ENCODE measurements around the gene BCO2. TPM values are rescaled to one million over a fixed set of nuclear protein-coding genes. Genes with fewer than 3 reads are reported as not detected.
A peak's percentile ranks its signal among the peaks of the same experiment; 100 is the strongest.

BCO2 gene
- total RNA-seq, 1 donor from 2014 or later: not detected

DNA sequence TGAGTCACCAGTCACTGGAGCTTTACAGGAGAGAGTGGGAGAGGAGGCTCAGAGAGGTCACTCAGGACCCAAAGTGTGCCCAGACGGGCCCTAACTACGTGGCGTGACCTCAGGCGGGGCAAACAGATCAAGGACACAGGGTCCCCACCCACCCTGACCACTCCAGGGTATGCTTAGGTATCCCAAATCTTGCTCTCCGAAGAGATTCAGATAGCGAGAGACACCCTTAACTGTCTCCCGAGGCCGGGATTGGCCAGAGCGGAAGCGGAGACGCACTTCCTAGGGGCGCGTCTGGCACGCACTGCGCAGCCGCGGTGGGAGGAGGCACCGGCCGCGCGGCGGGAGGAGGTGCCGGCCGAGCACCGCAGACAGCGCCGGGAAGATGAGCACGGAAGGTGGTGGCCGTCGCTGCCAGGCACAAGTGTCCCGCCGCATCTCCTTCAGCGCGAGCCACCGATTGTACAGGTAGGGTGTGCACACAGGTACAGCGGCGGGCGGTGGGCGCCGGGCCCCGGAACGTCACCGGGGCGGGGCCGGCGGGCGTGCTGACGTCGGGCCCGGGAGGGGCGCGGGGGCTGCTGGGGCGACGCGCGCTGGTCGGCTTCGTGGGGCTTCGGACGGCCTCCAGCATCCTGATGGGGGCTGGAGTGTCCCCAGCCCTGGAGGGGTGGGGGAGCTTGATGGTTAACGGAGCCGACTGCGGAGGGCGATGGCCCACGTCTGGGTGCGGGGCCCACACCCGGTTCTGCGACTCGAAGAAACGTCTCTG, 50.9 kb downstream of the BCO2 start, which contains the start of gene PTS:
TSS of gene PTS (plus strand) at position 367 of the 769 bp plus-strand sequence. CDS start at position 383, 16 bp downstream.
- no peaks in the 10 kb centered on the region for H4K20me1 ChIP-seq (ENCODE audit: low read depth)
- H3K27ac Mint-ChIP-seq: peak within 1 kb of the TSS; percentile 90

GRCh38 chr11:112226831-112227401, 51.6 kb downstream of the BCO2 start:
- peak overlapping the region; percentile 39 for H3K9ac ChIP-seq
- no peaks in the 10 kb centered on the region for H3F3A ChIP-seq (ENCODE audit: low read depth)
- Mint-ChIP-seq H3K27ac (peak overlapping the region; percentile 88), H3K27me3 (ENCODE audit: insufficient read depth, low read depth) (peaks cover 3% of the 10 kb centered on the region), H3K4me1 (peaks cover 15% of the 10 kb centered on the region), H3K36me3 (peaks cover 8% of the 10 kb centered on the region), H3K9me3 (no peaks in the 10 kb centered on the region), H3K4me3 (peak overlapping the region; percentile 93)
- H2AFZ ChIP-seq (replicated peaks): peak overlapping the region; percentile 79
- peak; percentile 15 for DNase-seq (ENCODE audit: low spot score)
- H3K27ac ChIP-seq: no peak overlapping the region
- H3K4me1 ChIP-seq: peaks cover 10% of the 10 kb centered on the region
- H4K20me1 ChIP-seq (ENCODE audit: low read depth): no peaks in the 10 kb centered on the region
- H3K27me3 ChIP-seq: peaks cover 18% of the 10 kb centered on the region
- H3K36me3 ChIP-seq: no peaks in the 10 kb centered on the region
- TF ChIP-seq EZH2phosphoT487 (IDR thresholded peaks at IDR 0.05) (no peak), EZH2 (IDR thresholded peaks at IDR 0.05) (no peak), CTCF (IDR thresholded peaks at IDR 0.05) (peak; percentile 3)
- H3K4me2 ChIP-seq: peak overlapping the region; percentile 85
- peak overlapping the region; percentile 64 for H3K4me3 ChIP-seq
- H3K79me2 ChIP-seq (ENCODE audit: low read depth): peaks cover 32% of the 10 kb centered on the region
- no peaks in the 10 kb centered on the region for H3K9me3 ChIP-seq (ENCODE audit: low read depth)

More for the DNA sequence above, 50.9 kb downstream of the BCO2 start, which contains the start of gene PTS:
- H3K27me3 Mint-ChIP-seq (ENCODE audit: insufficient read depth, low read depth): peaks cover 3% of the 10 kb centered on the region
- Histone ChIP-seq H2AFZ (replicated peaks) (peak within 1 kb of the TSS; percentile 79), H3K27me3 (peaks cover 18% of the 10 kb centered on the region), H3K4me3 (peak within 1 kb of the TSS; percentile 64), H3K9ac (peak within 1 kb of the TSS; percentile 39), H3K4me2 (peak within 1 kb of the TSS; percentile 85), H3K79me2 (ENCODE audit: low read depth) (peaks cover 32% of the 10 kb centered on the region), H3K9me3 (ENCODE audit: low read depth) (no peaks in the 10 kb centered on the region), H3K36me3 (no peaks in the 10 kb centered on the region), H3K27ac (no peak within 1 kb of the TSS), H3F3A (ENCODE audit: low read depth) (no peaks in the 10 kb centered on the region), H3K4me1 (peaks cover 10% of the 10 kb centered on the region)
- peak within 1 kb of the TSS; percentile 93 for H3K4me3 Mint-ChIP-seq
- H3K4me1 Mint-ChIP-seq: peaks cover 15% of the 10 kb centered on the region
- DNase-seq (ENCODE audit: low spot score): peak; percentile 94
- H3K36me3 Mint-ChIP-seq: peaks cover 8% of the 10 kb centered on the region
- no peaks in the 10 kb centered on the region for H3K9me3 Mint-ChIP-seq
- TF ChIP-seq EZH2 (IDR thresholded peaks at IDR 0.05) (no peak), CTCF (IDR thresholded peaks at IDR 0.05) (no peak)

GRCh38 chr11:112227471-112227870, 52.2 kb downstream of the BCO2 start:
- H3K27ac ChIP-seq: no peak overlapping the region
- H2AFZ ChIP-seq (replicated peaks): no peak overlapping the region
- no peaks in the 10 kb centered on the region for H3K9me3 Mint-ChIP-seq
- peak overlapping the region; percentile 93 for H3K4me3 Mint-ChIP-seq
- peak overlapping the region; percentile 85 for H3K4me2 ChIP-seq
- H3K27me3 ChIP-seq: peaks cover 18% of the 10 kb centered on the region
- no peaks in the 10 kb centered on the region for H3F3A ChIP-seq (ENCODE audit: low read depth)
- no peak for DNase-seq (ENCODE audit: low spot score)
- peaks cover 32% of the 10 kb centered on the region for H3K79me2 ChIP-seq (ENCODE audit: low read depth)
- peak overlapping the region; percentile 39 for H3K9ac ChIP-seq
- no peaks in the 10 kb centered on the region for H3K9me3 ChIP-seq (ENCODE audit: low read depth)
- peaks cover 10% of the 10 kb centered on the region for H3K4me1 ChIP-seq
- H3K4me1 Mint-ChIP-seq: peaks cover 15% of the 10 kb centered on the region
- H3K4me3 ChIP-seq: peak overlapping the region; percentile 64
- no peak for TF ChIP-seq EZH2 (IDR thresholded peaks at IDR 0.05)
- TF ChIP-seq EZH2phosphoT487 (IDR thresholded peaks at IDR 0.05): no peak
- TF ChIP-seq CTCF (IDR thresholded peaks at IDR 0.05): no peak
- no peaks in the 10 kb centered on the region for H3K36me3 ChIP-seq
- H3K36me3 Mint-ChIP-seq: peaks cover 8% of the 10 kb centered on the region
- no peaks in the 10 kb centered on the region for H4K20me1 ChIP-seq (ENCODE audit: low read depth)
- no peak overlapping the region for H3K27ac Mint-ChIP-seq
- H3K27me3 Mint-ChIP-seq (ENCODE audit: insufficient read depth, low read depth): peaks cover 3% of the 10 kb centered on the region
